ENCODE data around the gene CPNE5.

- no peak for TF ChIP-seq CTCF (optimal IDR thresholded peaks at IDR 0.05 in 1 of 3, IDR thresholded peaks at IDR 0.05 in 1 of 3, conservative IDR thresholded peaks at IDR 0.05 in 1 of 3; ENCODE audit: extremely low read depth in 1 of 3, insufficient read depth in 2 of 3, low read length in 3 of 3)
- no peak for TF ChIP-seq EZH2 (IDR thresholded peaks at IDR 0.05; ENCODE audit: low read length)
These were observed 52.0 kb downstream of the CPNE5 start for GRCh38 chr6:36787210-36787609.

Measured in keratinocyte (primary cell).